Measurements from ENCODE around the gene GOLGA6A. TPM values are rescaled to one million over a fixed set of nuclear protein-coding genes. Genes with fewer than 3 reads are reported as not detected.

Gene GOLGA6A
- total and polyA plus RNA-seq, 2 of the 13 experiments (the other 11 are each of a cell fraction or from before 2014, with no cell fraction given), result 0.04 to 0.22 TPM

DNA sequence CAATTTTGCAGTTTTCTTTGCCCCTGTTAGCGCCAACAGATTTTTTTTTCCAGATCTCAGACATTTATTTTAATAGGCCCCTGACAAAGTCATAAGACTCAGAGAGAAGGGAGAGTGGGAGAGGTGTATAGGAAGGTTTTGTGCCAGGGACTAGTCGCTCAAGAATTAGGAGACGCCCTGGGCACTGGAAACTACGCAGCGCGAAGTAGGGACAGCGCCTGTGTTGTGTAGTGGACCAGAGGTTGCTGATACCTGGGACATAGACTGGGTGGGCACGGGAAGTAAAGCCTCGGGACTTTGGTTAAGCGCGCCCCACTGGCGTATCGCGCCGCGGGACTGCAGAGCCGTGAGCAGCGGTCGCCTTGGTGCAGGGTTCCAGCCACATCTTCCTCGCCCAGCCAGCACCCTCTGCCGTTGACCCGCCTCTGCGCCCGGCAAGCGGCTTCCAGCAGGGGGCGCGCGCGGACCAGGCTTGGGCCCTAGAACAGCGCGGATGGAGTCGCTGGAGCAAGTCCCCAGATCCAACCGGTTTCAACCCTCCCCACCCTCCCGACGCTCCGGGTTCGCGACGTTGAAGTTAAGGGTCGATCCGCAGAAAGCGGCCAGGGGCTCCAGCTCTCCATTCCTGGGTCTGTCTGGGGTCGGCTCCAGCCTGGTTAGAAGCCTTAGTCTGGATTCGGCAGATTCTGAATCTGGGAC is 45.1 kb upstream of the GOLGA6A start (continued):
- TF ChIP-seq, protein P1, sequence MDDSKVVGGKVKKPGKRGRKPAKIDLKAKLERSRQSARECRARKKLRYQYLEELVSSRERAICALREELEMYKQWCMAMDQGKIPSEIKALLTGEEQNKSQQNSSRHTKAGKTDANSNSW (CRISPR knock-in tag; IDR thresholded peaks at IDR 0.05; ENCODE audit: borderline replicate concordance), result no peak
- TF ChIP-seq RFXANK (CRISPR knock-in tag; IDR thresholded peaks at IDR 0.05), result no peak
- no peak for TF ChIP-seq NR2C2 (CRISPR knock-in tag; IDR thresholded peaks at IDR 0.05; ENCODE audit: borderline replicate concordance)
- no peak for TF ChIP-seq ZNF264 (CRISPR knock-in tag; IDR thresholded peaks at IDR 0.05)
- no peak for TF ChIP-seq KAT8 (CRISPR knock-in tag; IDR thresholded peaks at IDR 0.05)
- TF ChIP-seq ZNF850 (CRISPR knock-in tag; conservative IDR thresholded peaks at IDR 0.05), result no peak
- no peak for TF ChIP-seq RARA (CRISPR knock-in tag; IDR thresholded peaks at IDR 0.05)
- TF ChIP-seq, protein P2, sequence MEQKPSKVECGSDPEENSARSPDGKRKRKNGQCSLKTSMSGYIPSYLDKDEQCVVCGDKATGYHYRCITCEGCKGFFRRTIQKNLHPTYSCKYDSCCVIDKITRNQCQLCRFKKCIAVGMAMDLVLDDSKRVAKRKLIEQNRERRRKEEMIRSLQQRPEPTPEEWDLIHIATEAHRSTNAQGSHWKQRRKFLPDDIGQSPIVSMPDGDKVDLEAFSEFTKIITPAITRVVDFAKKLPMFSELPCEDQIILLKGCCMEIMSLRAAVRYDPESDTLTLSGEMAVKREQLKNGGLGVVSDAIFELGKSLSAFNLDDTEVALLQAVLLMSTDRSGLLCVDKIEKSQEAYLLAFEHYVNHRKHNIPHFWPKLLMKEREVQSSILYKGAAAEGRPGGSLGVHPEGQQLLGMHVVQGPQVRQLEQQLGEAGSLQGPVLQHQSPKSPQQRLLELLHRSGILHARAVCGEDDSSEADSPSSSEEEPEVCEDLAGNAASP (CRISPR knock-in tag; IDR thresholded peaks at IDR 0.05; ENCODE audit: borderline replicate concordance), result 0 out of 2 replicates have a peak, but pooled peaks have one; percentile 17
- no peak for TF ChIP-seq ZNF841 (CRISPR knock-in tag; IDR thresholded peaks at IDR 0.05; ENCODE audit: borderline replicate concordance)
- 0 out of 2 replicates have a peak, but pooled peaks have one; percentile 55 for TF ChIP-seq ZNF331 (CRISPR knock-in tag; IDR thresholded peaks at IDR 0.05)
- no peak for TF ChIP-seq KLF6 (CRISPR knock-in tag; IDR thresholded peaks at IDR 0.05)
- no peak for TF ChIP-seq CEBPG (CRISPR knock-in tag; IDR thresholded peaks at IDR 0.05)
- no peak for TF ChIP-seq GTF3A (CRISPR knock-in tag; conservative IDR thresholded peaks at IDR 0.05)
- no peak for TF ChIP-seq ZBTB7B (CRISPR knock-in tag; IDR thresholded peaks at IDR 0.05)
- no peak for TF ChIP-seq ZSCAN9 (CRISPR knock-in tag; IDR thresholded peaks at IDR 0.05; ENCODE audit: borderline replicate concordance)
- no peak for TF ChIP-seq ZNF407 (CRISPR knock-in tag; IDR thresholded peaks at IDR 0.05; ENCODE audit: not compliant biosample characterization)
- 0 out of 2 replicates have a peak, but pooled peaks have one; percentile 22 for TF ChIP-seq GATAD1 (CRISPR knock-in tag; IDR thresholded peaks at IDR 0.05)
- no peak for TF ChIP-seq ZMYM2 (CRISPR knock-in tag; IDR thresholded peaks at IDR 0.05)
- TF ChIP-seq FOXP1 (IDR thresholded peaks at IDR 0.05), result no peak
- TF ChIP-seq FOXP1 (CRISPR knock-in tag; IDR thresholded peaks at IDR 0.05), result no peak
- TF ChIP-seq, protein P3, sequence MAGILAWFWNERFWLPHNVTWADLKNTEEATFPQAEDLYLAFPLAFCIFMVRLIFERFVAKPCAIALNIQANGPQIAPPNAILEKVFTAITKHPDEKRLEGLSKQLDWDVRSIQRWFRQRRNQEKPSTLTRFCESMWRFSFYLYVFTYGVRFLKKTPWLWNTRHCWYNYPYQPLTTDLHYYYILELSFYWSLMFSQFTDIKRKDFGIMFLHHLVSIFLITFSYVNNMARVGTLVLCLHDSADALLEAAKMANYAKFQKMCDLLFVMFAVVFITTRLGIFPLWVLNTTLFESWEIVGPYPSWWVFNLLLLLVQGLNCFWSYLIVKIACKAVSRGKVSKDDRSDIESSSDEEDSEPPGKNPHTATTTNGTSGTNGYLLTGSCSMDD (CRISPR knock-in tag; IDR thresholded peaks at IDR 0.05), result no peak
- TF ChIP-seq PAWR (CRISPR knock-in tag; IDR thresholded peaks at IDR 0.05; ENCODE audit: borderline replicate concordance), result no peak

Data from HepG2 (cell line).